OCI-LY1 (cell line): ENCODE data around the gene HLF.

Experiments
- CTCF ChIP-seq: fragments of 200-600 bp; sonication (generic), shearing (Covaris generic); IDR thresholded peaks from 2 replicates; pipeline ENCODE4 v1.5.1; 2017; ENCODE audit warnings: mild to moderate bottlenecking, antibody characterized with exemption, low read length, moderate library complexity, mixed read lengths
- EZH2 ChIP-seq: fragments of 200-600 bp; sonication (generic), shearing (Covaris generic); IDR thresholded peaks from 2 replicates; pipeline ENCODE4 v1.8.0; 2017; ENCODE audit warnings: borderline replicate concordance, mixed run types, mild to moderate bottlenecking, antibody characterized with exemption, low read length, moderate library complexity, mixed read lengths

GRCh38 chr17:55264278-55264644 is 499 bp upstream of the HLF start:
- TF ChIP-seq CTCF (no peak), EZH2 (no peak)
